Hepatocyte (in vitro differentiated cells): Measurements from ENCODE around the gene CAMK2G. TPM values are rescaled to one million over a fixed set of nuclear protein-coding genes. Genes with fewer than 3 reads are reported as not detected.
"Not testable (repeated sequence)": the region's sequence is repeated elsewhere in the genome, so short reads cannot be mapped to it uniquely, and the experiment has no call there.

Experiments used
- DNase-seq: peaks from one replicate; pipeline ENCODE4 v3.0.0-alpha.2; 2016; ENCODE audit warnings: low spot score
- H2AFZ ChIP-seq: fragments of 200-600 bp; sonication (generic); 2 replicates; pipeline ENCODE4 v1.6.0; 2016; ENCODE audit warnings: antibody characterized with exemption, mild to moderate bottlenecking
- H3K27ac ChIP-seq: fragments of 200-600 bp; sonication (generic); 2 replicates; pipeline ENCODE4 v1.5.1; 2016; ENCODE audit warnings: mild to moderate bottlenecking
- H3K27me3 ChIP-seq: fragments of 200-600 bp; sonication (generic); 2 replicates; pipeline ENCODE4 v1.6.1; 2016
- H3K36me3 ChIP-seq: fragments of 200-600 bp; sonication (generic); replicated peaks from 2 replicates; pipeline ENCODE4 v1.5.1; 2016; ENCODE audit warnings: low read depth; ENCODE audit not compliant: insufficient read depth
- H3K4me1 ChIP-seq: fragments of 200-600 bp; sonication (generic); 2 replicates; pipeline ENCODE4 v1.5.1; 2016; ENCODE audit warnings: mild to moderate bottlenecking, moderate library complexity; ENCODE audit not compliant: insufficient read depth
- H3K4me2 ChIP-seq: fragments of 200-600 bp; sonication (generic); 2 replicates; pipeline ENCODE4 v1.6.0; 2016
- H3K4me3 ChIP-seq: fragments of 200-600 bp; sonication (generic); 2 replicates; pipeline ENCODE4 v1.5.1; 2016; ENCODE audit warnings: mild to moderate bottlenecking
- H3K79me2 ChIP-seq: fragments of 200-600 bp; sonication (generic); 2 replicates; pipeline ENCODE4 v1.6.0; 2017; ENCODE audit warnings: mild to moderate bottlenecking
- H3K9me2 ChIP-seq: fragments of 200-600 bp; sonication (generic); replicated peaks from 2 replicates; pipeline ENCODE4 v1.6.0; 2017; ENCODE audit warnings: mild to moderate bottlenecking; ENCODE audit not compliant: insufficient read depth
- H3K9me3 ChIP-seq: fragments of 200-600 bp; sonication (generic); 2 replicates; pipeline ENCODE4 v1.5.1; 2016; ENCODE audit warnings: low read depth, mild to moderate bottlenecking
- H4K20me1 ChIP-seq: fragments of 200-600 bp; sonication (generic); 2 replicates; pipeline ENCODE4 v1.6.0; 2016; ENCODE audit warnings: mild to moderate bottlenecking; ENCODE audit not compliant: insufficient read depth, poor library complexity, severe bottlenecking
- EZH2 ChIP-seq: fragments of 200-600 bp; sonication (generic); IDR thresholded peaks from 2 replicates; pipeline ENCODE4 v1.6.1; 2016; ENCODE audit warnings: antibody characterized with exemption, mild to moderate bottlenecking, borderline replicate concordance
- EZH2phosphoT487 ChIP-seq: fragments of 200-600 bp; sonication (generic); IDR thresholded peaks from one replicate; pipeline ENCODE4 v1.6.1; 2018; ENCODE audit warnings: antibody characterized with exemption, mild to moderate bottlenecking, low read depth, moderate library complexity; ENCODE audit not compliant: unreplicated experiment, severe bottlenecking
- WGBS: methylation state at CpG from one replicate; pipeline ENCODE4 v1.1.6; 2016; ENCODE audit warnings: low lambda C conversion rate; ENCODE audit errors: missing lambda C conversion rate; 5-methylcytosine and 5-hydroxymethylcytosine counted together
- polyA plus RNA-seq: library from polyadenylated mRNA; unstranded; fragments of >200 nt; fragmentation: Nextera tagmentation; extraction: Ambion mirVana; gene quantifications from 2 replicates; pipeline ENCODE4 v1.2.1, GENCODE V29; 2016
- total RNA-seq: library from RNA; depleted of rRNA; stranded (reverse); fragments of >200 nt; gene quantifications from 2 replicates; pipeline ENCODE4 v1.2.3, GENCODE V29; 2014
- TF ChIP-seq, protein P1 (sequence below): fragments of 200-600 bp; sonication (generic); IDR thresholded peaks from 2 replicates; pipeline ENCODE4 v1.5.1; 2016; ENCODE audit warnings: antibody characterized with exemption, mild to moderate bottlenecking; ENCODE audit not compliant: poor library complexity

Gene CAMK2G
- total and polyA plus RNA-seq, 2 experiments from 2014 or later, result 5.2 to 25.0 TPM

DNA sequence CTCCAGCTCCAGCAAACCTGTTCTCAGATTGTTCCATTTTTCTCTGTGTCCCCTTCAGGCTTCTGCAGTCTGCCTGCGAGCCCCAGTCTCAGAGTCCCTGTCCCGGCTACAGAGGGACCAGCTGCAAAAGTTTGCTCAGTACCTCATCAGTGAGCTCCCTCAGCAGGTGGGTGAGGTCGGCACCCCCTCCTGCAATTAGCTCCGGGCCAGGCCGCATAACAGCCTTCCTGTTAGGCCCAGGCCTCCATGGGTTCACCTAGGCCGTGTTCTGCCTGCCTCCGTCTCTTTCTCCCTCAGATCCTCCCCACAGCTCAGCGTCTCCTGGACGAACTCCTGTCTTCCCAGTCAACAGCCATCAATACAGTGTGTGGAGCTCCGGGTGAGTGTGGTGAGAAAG lies 84.7 kb downstream of the CAMK2G start:
- 96% methylated on average over 10 of the region's 10 CpGs for WGBS
- Histone ChIP-seq H3K36me3 (no peaks in the 10 kb centered on the region), H3K27me3 (no peaks in the 10 kb centered on the region)

GRCh38 chr10:73788864-73789658 lies 85.3 kb downstream of the CAMK2G start:
- no peaks in the 10 kb centered on the region for H3K27me3 ChIP-seq
- no peak overlapping the region for H3K27ac ChIP-seq
- H4K20me1 ChIP-seq, result peaks cover 35% of the 10 kb centered on the region
- H2AFZ ChIP-seq, result no peak overlapping the region
- peaks cover 13% of the 10 kb centered on the region for H3K4me1 ChIP-seq
- no peaks in the 10 kb centered on the region for H3K9me2 ChIP-seq
- 95% methylated on average over 17 of the region's 17 CpGs for WGBS
- no peak for TF ChIP-seq EZH2
- TF ChIP-seq, protein P1, sequence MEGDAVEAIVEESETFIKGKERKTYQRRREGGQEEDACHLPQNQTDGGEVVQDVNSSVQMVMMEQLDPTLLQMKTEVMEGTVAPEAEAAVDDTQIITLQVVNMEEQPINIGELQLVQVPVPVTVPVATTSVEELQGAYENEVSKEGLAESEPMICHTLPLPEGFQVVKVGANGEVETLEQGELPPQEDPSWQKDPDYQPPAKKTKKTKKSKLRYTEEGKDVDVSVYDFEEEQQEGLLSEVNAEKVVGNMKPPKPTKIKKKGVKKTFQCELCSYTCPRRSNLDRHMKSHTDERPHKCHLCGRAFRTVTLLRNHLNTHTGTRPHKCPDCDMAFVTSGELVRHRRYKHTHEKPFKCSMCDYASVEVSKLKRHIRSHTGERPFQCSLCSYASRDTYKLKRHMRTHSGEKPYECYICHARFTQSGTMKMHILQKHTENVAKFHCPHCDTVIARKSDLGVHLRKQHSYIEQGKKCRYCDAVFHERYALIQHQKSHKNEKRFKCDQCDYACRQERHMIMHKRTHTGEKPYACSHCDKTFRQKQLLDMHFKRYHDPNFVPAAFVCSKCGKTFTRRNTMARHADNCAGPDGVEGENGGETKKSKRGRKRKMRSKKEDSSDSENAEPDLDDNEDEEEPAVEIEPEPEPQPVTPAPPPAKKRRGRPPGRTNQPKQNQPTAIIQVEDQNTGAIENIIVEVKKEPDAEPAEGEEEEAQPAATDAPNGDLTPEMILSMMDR, result no peak
- no peak overlapping the region for H3K4me2 ChIP-seq
- H3K9me3 ChIP-seq, result no peaks in the 10 kb centered on the region
- H3K36me3 ChIP-seq, result no peaks in the 10 kb centered on the region
- DNase-seq, result no peak
- peaks cover 42% of the 10 kb centered on the region for H3K79me2 ChIP-seq
- H3K4me3 ChIP-seq, result no peak overlapping the region

More for the DNA sequence above, 84.7 kb downstream of the CAMK2G start:
- no peak for DNase-seq
- Histone ChIP-seq H3K9me3 (no peaks in the 10 kb centered on the region), H3K79me2 (peaks cover 36% of the 10 kb centered on the region), H3K4me3 (no peak overlapping the region), H3K9me2 (no peaks in the 10 kb centered on the region), H3K27ac (no peak overlapping the region), H4K20me1 (peaks cover 35% of the 10 kb centered on the region), H3K4me2 (no peak overlapping the region), H2AFZ (no peak overlapping the region), H3K4me1 (peaks cover 13% of the 10 kb centered on the region)
- TF ChIP-seq EZH2 (no peak), EZH2phosphoT487 (no peak)
- TF ChIP-seq, protein P1, result no peak

- peaks cover 61% of the 10 kb centered on the region for H3K79me2 ChIP-seq
- peaks cover 16% of the 10 kb centered on the region for H3K4me1 ChIP-seq
- H2AFZ ChIP-seq, H3K36me3 ChIP-seq, DNase-seq, H3K27me3 ChIP-seq, H3K9me2 ChIP-seq, H3K27ac ChIP-seq, H3K9me3 ChIP-seq: not testable (repeated sequence)
- H3K4me2 ChIP-seq, result peak overlapping the region; percentile 90
- H3K4me3 ChIP-seq, result peak overlapping the region; percentile 6
- WGBS, result 93% methylated on average over 21 of the region's 21 CpGs
- peaks cover 35% of the 10 kb centered on the region for H4K20me1 ChIP-seq
Measured at GRCh38 chr10:73787031-73787800, 87.1 kb downstream of the CAMK2G start.

- H3K27ac ChIP-seq, result peak overlapping the region; percentile 81
- H3K4me3 ChIP-seq, result peak overlapping the region; percentile 6
- peaks cover 35% of the 10 kb centered on the region for H4K20me1 ChIP-seq
- peaks cover 63% of the 10 kb centered on the region for H3K79me2 ChIP-seq
- H3K36me3 ChIP-seq, result no peaks in the 10 kb centered on the region
- no peaks in the 10 kb centered on the region for H3K27me3 ChIP-seq
- no peak for DNase-seq
- TF ChIP-seq, protein P1, result no peak
- TF ChIP-seq EZH2 (no peak), EZH2phosphoT487 (no peak)
- peaks cover 16% of the 10 kb centered on the region for H3K4me1 ChIP-seq
- no peak overlapping the region for H2AFZ ChIP-seq
- no peaks in the 10 kb centered on the region for H3K9me2 ChIP-seq
- peak overlapping the region; percentile 90 for H3K4me2 ChIP-seq
- no peaks in the 10 kb centered on the region for H3K9me3 ChIP-seq
- WGBS, result 5% methylated on average over 2 of the region's 2 CpGs
Measured at GRCh38 chr10:73786512-73786885, 87.9 kb downstream of the CAMK2G start.
